SH-SY5Y (cell line): ENCODE data around the gene TADA2B.

Experiments
- GATA2 ChIP-seq: IDR thresholded peaks from 2 replicates; pipeline ENCODE4 v1.6.1; 2011; ENCODE audit warnings: mild to moderate bottlenecking, low read depth, low read length
- GATA3 ChIP-seq: IDR thresholded peaks from 2 replicates; pipeline ENCODE4 v1.6.1; 2011; ENCODE audit warnings: low read depth, mild to moderate bottlenecking, low read length, moderate library complexity

Gene TADA2B

DNA sequence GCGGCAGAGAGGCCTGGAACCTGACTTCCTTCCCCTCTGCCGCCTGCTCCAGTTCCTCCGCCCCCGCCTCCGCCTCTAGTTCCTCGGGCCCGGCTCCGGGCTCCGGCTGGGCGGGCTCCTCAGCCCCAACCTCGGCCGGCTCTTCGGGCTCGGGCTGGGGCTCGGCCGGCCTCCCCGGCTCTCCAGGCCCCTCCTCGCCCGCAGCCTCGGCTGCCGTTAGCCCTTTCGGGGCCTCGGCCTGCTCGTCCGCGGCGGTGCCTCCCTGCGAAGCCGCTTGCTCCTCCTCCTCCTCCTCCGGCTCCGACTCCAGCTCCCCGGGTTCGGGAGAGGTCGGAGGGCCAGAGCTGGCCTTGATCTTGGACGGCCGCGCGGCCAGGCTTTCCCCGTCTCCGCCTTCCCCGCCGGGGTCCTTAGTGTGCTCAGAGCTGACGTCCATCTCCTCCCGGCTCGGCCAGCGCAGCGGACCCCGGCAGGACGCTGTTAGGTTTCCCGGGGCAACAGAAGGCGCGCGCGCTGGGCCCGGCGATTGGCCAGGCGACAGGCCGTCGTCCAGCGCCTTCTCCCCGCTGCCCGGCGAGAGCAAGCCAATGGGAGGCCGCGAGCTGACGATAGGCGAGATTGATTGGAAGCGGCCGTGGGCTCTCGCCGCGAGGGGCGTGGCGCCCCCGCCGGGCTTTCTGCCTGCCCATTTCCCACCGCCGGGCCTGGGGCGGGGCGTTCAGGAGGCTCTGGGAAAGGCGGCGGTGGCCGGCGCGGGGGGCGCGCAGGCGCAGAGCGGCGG, 479 bp upstream of the TADA2B start:
- TF ChIP-seq GATA3 = no peak
- no peak for TF ChIP-seq GATA2

DNA sequence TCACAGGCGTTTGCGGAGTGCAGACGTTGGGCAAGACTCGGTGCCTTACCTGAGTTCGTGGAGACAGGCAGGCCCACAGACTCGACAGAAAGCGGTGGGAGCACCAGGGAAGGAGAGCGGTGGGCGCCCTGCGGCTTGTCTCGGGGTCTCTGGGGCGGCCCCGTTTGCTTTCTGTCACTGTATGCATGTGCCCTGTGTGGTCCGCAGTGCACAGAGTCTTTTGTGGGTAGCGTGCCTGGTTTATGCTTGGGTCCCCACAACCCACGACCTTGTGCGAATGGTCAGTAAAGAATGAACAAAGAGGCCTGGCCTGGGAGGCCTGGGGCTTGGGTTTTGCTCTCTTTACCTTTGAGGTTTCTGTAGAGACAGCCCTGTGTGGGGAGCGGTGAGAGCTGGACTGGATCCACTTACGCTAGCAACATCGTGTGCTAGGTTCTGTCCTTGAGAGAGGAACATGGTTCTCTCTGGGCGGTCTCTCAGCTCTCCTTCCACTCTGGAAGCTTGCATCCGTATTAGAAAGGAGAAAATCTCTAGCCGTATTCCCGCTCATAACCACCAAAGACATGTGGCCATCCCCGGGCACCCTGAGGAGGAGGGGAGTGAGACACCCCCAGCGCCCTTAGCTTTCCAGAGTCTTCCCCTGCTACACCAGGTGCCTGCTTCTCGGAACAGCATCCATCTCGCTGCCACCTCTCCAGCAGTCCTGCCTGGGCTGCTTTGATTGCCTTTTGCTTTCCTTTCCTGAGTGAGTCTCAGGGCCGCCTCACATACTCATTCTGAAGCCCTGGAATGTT, 1.2 kb downstream of the TADA2B start:
- TF ChIP-seq GATA3 (no peak), GATA2 (no peak)

GRCh38 chr4:7045553-7045952, 2.4 kb downstream of the TADA2B start:
- TF ChIP-seq GATA2 = no peak
- no peak for TF ChIP-seq GATA3

DNA sequence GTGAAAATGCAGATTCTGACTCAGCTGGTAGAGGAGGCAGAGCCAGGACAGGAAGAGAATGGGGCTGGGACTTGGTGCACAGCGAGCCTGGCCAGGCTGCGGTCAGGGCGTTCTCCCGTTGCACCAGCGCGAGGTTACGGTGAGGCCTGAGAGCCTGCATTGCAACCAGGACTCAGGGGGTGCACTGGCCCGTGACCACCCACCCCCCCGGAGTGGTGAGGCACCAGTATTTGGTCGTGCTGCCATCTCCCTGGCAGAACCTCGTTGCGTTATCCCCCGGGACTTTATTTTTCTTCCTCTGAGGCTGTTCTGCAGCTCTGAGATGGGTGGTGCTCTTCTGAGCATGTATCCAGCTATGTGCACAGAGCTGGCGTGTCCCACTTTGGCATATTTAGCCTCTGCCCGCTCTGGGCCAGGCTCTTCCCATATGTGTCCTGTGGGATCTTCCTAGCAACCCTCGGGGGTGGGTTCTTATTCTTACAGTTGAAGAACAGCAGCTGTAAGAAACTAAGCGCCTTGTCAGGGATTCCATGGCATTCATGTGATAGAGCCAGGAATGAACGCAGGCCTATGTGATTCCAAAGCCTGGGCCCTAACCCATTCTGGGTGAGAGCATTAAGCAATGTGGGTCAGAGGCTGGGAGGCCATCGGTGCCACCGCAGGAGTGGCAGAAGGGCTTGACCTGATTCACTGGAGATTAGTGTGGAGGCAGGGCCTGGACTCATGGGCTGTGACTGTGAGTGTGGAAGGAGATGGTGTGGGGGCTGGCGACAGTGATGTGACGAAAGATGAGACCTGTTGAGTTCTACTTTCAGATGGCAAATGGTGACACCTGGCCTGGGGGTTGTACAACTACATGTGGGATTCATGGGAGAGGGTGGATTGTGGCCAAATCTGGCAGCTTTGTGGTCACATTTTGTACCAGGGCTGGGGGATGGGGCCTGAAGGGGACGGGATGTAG, 3.1 kb downstream of the TADA2B start:
- TF ChIP-seq GATA2 (no peak), GATA3 (no peak)

GRCh38 chr4:7046971-7047370, 3.8 kb downstream of the TADA2B start:
- TF ChIP-seq GATA2 (no peak), GATA3 (no peak)

DNA sequence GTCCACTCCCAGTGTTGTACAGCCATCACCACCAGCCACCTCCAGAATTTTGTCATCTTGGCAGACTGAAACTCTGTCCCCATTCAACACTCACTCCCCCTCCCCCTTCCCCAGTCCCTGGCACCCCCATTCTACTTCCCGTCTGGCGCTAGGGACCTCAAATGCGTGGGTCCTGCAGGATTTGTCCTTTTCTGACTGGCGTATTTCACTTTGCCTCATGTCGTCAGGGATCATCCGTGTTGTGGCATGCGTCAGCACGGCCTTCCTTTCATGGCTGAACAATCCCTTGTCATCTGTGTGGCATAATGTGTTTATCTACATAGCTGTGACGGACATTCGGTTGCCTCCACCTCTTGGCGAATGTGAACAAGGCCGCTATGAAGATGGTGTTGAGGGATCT, 5.5 kb downstream of the TADA2B start:
- TF ChIP-seq GATA3 (no peak), GATA2 (no peak)

DNA sequence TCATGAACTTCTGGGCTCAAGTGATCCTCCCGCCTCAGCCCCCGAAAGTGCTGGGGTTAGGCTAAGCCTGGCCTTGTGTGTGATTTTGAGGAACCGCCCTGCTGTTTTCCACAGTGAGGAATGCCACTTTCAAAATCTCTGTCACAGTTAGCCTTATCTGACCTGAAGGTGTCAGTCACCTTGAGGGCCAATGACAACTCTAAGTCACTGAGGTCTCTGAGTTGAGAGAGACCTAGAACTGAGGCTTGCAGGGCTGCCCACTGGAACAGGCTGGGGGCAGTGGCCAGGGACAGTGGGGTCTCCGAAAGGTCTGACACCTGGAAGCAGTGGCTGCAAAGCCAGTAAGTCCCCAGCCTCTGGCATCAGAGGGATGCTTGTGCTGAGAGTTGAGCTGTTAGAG, 6.1 kb downstream of the TADA2B start:
- no peak for TF ChIP-seq GATA3
- no peak for TF ChIP-seq GATA2

GRCh38 chr4:7049739-7050138, 6.6 kb downstream of the TADA2B start:
- TF ChIP-seq GATA2 = no peak
- no peak for TF ChIP-seq GATA3

GRCh38 chr4:7050481-7051143, 7.4 kb downstream of the TADA2B start:
- TF ChIP-seq GATA2 (no peak), GATA3 (no peak)

- TF ChIP-seq GATA2 (no peak), GATA3 (no peak)
These were observed 7.9 kb downstream of the TADA2B start for GRCh38 chr4:7051144-7051495.

GRCh38 chr4:7051905-7052304, 8.7 kb downstream of the TADA2B start:
- TF ChIP-seq GATA2 (no peak), GATA3 (no peak)

DNA sequence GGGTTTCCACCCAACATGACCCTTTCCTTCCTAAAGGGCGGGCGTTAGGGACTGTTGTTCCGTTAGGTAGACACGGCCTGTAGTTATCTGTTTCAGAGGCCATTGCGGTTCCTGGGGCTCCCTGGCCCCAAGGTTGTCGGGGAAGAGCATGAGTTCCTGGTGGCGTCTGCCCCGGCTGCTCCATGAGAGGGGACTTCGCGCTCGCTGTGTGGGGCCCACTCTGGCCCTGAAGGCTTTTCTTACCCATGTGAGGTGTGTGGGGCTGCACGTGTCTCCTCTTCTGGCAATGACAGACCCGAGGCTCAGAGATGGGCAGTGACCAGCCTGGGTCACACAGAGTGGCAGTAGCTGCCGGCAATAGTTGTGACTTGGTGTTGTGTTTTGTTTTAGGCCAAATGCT, 9.1 kb downstream of the TADA2B start:
- no peak for TF ChIP-seq GATA2
- no peak for TF ChIP-seq GATA3

- TF ChIP-seq GATA2 (no peak), GATA3 (no peak)
These were observed 9.9 kb downstream of the TADA2B start for GRCh38 chr4:7052923-7053715.
